ENCODE data around the gene GALNT2. TPM values are rescaled to one million over a fixed set of nuclear protein-coding genes. Genes with fewer than 3 reads are reported as not detected.

Gene GALNT2
- total RNA-seq, 1 experiment from 2014 or later, result 114 TPM

GRCh38 chr1:230174041-230174440, 107.0 kb downstream of the GALNT2 start:
- no TSS peak for BruUV-seq (replicated peaks)
- Mint-ChIP-seq H3K27ac (ENCODE audit: low read depth, unreplicated experiment) (no peak overlapping the region), H3K4me3 (ENCODE audit: unreplicated experiment) (no peak overlapping the region), H3K4me1 (ENCODE audit: insufficient read depth, unreplicated experiment) (peaks cover 33% of the 10 kb centered on the region), H3K9me3 (ENCODE audit: unreplicated experiment) (no peaks in the 10 kb centered on the region), H3K27me3 (ENCODE audit: insufficient read depth, unreplicated experiment) (no peaks in the 10 kb centered on the region), H3K36me3 (ENCODE audit: insufficient read depth, unreplicated experiment) (no peaks in the 10 kb centered on the region)
- DNase-seq (ENCODE audit: unreplicated experiment), result no peak
- CTCF ChIA-PET, result interaction anchor here (0.6 kb wide), 1 partner anchor 29 kb away, joined by 3 read pairs; no protein-coding TSS in a partner anchor
- intact Hi-C loops (cut with micrococcal nuclease), result no loop called here
- POLR2A ChIA-PET, result no interaction called here
- TF ChIP-seq, protein P1, sequence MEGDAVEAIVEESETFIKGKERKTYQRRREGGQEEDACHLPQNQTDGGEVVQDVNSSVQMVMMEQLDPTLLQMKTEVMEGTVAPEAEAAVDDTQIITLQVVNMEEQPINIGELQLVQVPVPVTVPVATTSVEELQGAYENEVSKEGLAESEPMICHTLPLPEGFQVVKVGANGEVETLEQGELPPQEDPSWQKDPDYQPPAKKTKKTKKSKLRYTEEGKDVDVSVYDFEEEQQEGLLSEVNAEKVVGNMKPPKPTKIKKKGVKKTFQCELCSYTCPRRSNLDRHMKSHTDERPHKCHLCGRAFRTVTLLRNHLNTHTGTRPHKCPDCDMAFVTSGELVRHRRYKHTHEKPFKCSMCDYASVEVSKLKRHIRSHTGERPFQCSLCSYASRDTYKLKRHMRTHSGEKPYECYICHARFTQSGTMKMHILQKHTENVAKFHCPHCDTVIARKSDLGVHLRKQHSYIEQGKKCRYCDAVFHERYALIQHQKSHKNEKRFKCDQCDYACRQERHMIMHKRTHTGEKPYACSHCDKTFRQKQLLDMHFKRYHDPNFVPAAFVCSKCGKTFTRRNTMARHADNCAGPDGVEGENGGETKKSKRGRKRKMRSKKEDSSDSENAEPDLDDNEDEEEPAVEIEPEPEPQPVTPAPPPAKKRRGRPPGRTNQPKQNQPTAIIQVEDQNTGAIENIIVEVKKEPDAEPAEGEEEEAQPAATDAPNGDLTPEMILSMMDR (IDR thresholded peaks at IDR 0.05; ENCODE audit: unreplicated experiment), result no peak

GRCh38 chr1:230174471-230175162, 107.6 kb downstream of the GALNT2 start:
- POLR2A ChIA-PET, result interaction anchor here (0.5 kb wide), 1 partner anchor 491 kb away, joined by 3 read pairs; no protein-coding TSS in a partner anchor
- Mint-ChIP-seq H3K4me3 (ENCODE audit: unreplicated experiment) (no peak overlapping the region), H3K36me3 (ENCODE audit: insufficient read depth, unreplicated experiment) (peaks cover 6% of the 10 kb centered on the region), H3K27me3 (ENCODE audit: insufficient read depth, unreplicated experiment) (no peaks in the 10 kb centered on the region), H3K4me1 (ENCODE audit: insufficient read depth, unreplicated experiment) (peaks cover 33% of the 10 kb centered on the region), H3K27ac (ENCODE audit: low read depth, unreplicated experiment) (no peak overlapping the region), H3K9me3 (ENCODE audit: unreplicated experiment) (no peaks in the 10 kb centered on the region)
- CTCF ChIA-PET, result interaction anchor here (0.6 kb wide), 1 partner anchor 29 kb away, joined by 3 read pairs; no protein-coding TSS in a partner anchor
- TF ChIP-seq, protein P1 (IDR thresholded peaks at IDR 0.05; ENCODE audit: unreplicated experiment), result no peak
- intact Hi-C loops (cut with micrococcal nuclease), result no loop called here
- BruUV-seq (replicated peaks), result no TSS peak
- no peak for DNase-seq (ENCODE audit: unreplicated experiment)

GRCh38 chr1:230175163-230175747, 108.2 kb downstream of the GALNT2 start:
- ChIA-PET CTCF (no interaction called here), POLR2A (interaction anchor here (0.5 kb wide), 1 partner anchor 491 kb away, joined by 3 read pairs; no protein-coding TSS in a partner anchor)
- Mint-ChIP-seq H3K4me3 (ENCODE audit: unreplicated experiment) (no peak overlapping the region), H3K27ac (ENCODE audit: low read depth, unreplicated experiment) (no peak overlapping the region), H3K9me3 (ENCODE audit: unreplicated experiment) (no peaks in the 10 kb centered on the region), H3K27me3 (ENCODE audit: insufficient read depth, unreplicated experiment) (no peaks in the 10 kb centered on the region), H3K36me3 (ENCODE audit: insufficient read depth, unreplicated experiment) (peaks cover 12% of the 10 kb centered on the region), H3K4me1 (ENCODE audit: insufficient read depth, unreplicated experiment) (peaks cover 32% of the 10 kb centered on the region)
- TF ChIP-seq, protein P1 (IDR thresholded peaks at IDR 0.05; ENCODE audit: unreplicated experiment), result no peak
- no peak for DNase-seq (ENCODE audit: unreplicated experiment)
- intact Hi-C loops (cut with micrococcal nuclease), result no loop called here
- BruUV-seq (replicated peaks), result no TSS peak

DNA sequence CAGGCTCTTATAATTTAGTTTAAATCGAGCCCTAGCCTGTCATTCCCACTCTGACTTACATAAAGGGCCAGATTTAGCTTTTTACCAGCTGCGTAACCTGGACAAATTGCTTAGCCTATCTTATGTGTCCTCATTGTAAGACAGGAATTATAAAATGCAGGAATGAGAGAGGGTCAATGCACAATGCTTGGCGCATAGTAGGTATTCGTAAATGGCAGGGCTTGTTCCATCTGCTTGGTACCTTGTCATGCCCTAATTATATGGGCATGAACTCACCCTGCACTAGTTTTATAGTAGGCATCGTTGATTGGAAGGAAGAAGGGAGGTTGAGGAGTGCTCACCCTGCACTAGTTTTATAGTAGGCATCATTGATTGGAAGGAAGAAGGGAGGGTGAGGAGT, 108.8 kb downstream of the GALNT2 start:
- Mint-ChIP-seq H3K9me3 (ENCODE audit: unreplicated experiment) (no peaks in the 10 kb centered on the region), H3K4me1 (ENCODE audit: insufficient read depth, unreplicated experiment) (peaks cover 26% of the 10 kb centered on the region), H3K36me3 (ENCODE audit: insufficient read depth, unreplicated experiment) (peaks cover 18% of the 10 kb centered on the region), H3K4me3 (ENCODE audit: unreplicated experiment) (no peak overlapping the region), H3K27ac (ENCODE audit: low read depth, unreplicated experiment) (no peak overlapping the region), H3K27me3 (ENCODE audit: insufficient read depth, unreplicated experiment) (no peaks in the 10 kb centered on the region)
- BruUV-seq (replicated peaks), result no TSS peak
- TF ChIP-seq, protein P1 (IDR thresholded peaks at IDR 0.05; ENCODE audit: unreplicated experiment), result no peak
- POLR2A ChIA-PET, result no interaction called here
- intact Hi-C loops (cut with micrococcal nuclease), result no loop called here
- CTCF ChIA-PET, result interaction anchor here (0.6 kb wide), 1 partner anchor 183 kb away, joined by 4 read pairs; no protein-coding TSS in a partner anchor
- DNase-seq (ENCODE audit: unreplicated experiment), result no peak
